OCI-M2 (cell line): ENCODE data around the gene ZNF236.
"Not testable (repeated sequence)": the region's sequence is repeated elsewhere in the genome, so short reads cannot be mapped to it uniquely, and the experiment has no call there.

Source experiments
- DNase-seq: peaks from one replicate; lab custom pipeline; 2025; ENCODE audit not compliant: unreplicated experiment; lab: John Stamatoyannopoulos, UW

The ZNF236 gene

DNA sequence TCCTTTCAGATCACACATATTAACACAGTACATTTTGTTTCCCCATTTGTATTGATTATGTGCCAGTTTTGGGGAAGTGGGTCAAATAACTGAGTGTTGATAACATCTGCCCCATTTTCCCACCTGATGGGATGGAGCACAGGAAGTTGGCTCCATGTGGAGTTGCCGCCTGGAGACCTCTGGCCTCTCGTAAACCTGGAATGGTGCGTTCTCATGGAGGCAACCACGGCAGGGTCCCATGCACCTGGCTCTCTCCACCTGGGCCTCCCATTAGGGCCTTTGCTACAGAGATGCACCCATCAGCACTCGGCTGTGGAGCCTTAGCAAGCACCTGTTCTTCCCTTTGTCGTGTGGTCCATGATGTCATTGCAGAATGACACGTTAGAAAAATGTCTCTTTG lies 179.6 kb downstream of the ZNF236 start:
- no peak for DNase-seq

DNA sequence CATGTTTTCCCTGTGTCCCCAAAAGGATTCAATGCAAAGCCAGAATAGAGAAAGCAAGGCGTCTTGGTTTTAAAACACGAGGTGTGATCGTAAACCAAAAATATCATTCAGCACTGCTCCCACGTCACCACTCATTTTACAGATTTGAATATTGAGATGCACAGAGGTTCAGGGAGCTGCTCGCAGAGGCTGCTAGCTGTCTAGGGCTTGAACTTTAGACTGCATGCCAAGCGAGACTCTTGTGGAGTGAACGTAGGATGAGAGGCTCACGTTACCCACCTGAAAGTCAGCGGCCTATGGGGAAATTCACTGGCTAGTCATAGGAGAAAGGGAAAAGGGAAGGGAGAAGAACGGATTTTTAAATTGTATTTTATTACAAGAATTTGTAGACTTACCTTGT lies 180.1 kb downstream of the ZNF236 start:
- DNase-seq = no peak

DNA sequence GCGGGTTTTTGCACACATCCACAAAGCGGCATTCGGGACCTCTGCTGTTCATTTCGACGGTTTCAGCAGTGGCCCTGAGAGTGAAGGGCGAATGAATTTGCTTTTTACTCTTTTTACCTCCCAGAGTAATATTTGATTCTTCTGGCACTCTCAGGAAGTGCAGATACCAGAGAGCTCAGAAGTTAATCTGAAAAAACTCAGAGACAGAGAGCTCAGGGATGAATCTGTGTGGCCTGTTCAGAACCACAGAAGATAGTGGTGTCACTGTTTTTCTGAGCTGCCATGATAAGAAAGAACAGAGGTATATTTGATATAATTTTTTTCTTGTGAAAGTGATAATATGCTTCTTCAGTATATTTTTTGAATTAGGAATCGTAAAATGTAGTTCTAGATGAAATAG lies 181.0 kb downstream of the ZNF236 start:
- DNase-seq = no peak

GRCh38 chr18:77004555-77005380 lies 182.4 kb downstream of the ZNF236 start:
- DNase-seq = no peak

DNA sequence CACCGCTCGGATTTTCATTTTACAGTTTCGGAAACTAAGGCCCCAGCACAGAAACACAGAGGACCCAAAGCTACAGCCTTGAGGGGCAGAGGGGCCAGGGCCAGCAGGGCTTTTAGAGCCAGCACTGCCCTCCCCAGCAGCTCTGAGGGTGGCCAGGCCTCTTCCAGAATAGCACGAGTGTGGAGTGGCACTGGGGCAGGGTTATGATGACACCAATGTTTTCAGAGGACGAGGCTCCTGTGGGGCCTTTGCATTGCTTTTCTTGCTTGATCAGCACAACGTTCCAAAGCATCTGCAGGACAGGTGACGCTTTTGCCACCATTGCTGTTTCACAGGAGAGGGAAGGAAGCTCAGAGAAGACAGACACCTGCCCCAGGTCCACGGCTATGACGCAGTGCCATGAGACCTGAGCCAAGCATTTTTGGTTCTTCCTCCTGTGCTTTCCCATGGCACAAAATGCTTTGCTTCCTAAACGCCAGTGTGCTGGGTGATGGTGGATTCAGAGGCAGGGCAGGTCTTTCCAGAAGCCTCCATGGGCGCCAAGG lies 183.4 kb downstream of the ZNF236 start:
- DNase-seq = no peak

DNA sequence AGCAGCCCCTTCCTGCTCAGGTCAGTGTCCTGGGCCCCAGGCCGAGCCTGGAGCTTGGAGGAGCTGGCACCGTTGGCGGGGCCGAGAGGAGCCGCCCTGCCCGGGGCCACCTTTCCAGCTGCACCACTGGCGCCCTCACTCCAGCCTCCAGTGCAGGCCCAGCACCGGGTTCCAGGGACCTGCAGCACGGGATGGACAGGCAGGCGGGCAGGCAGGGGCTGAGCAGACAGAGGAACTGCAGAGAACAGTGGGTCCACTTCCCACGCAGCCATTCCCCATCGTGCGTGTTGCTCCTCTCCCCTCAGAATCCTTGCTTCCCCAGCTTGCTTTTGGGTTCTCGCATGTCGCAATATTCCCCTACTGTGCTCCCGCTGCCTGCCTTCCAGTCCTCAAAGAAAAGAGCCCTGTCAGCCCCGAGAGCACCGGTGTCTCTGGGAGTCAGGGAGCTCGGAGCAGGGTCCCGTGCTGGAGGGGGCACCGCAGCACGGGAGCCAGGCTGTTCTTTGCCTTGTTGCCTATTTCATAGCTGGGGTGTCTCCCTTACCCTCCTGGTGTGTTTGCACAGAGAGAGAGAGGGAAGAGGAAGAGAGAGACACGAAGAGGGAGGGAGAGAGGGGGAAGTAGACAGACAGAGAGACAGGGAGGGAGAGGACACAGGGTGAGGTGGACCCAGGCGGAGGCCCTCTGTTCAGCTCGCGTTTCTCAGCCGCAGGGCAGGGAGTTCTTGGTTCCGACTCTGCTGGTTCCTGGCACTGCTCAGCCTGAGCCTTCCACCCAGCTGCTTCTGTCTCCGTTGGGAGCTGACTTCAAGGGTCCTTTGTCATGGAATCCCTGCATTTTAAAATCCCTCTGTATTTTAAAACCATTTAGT lies 184.2 kb downstream of the ZNF236 start:
- no peak for DNase-seq

DNA sequence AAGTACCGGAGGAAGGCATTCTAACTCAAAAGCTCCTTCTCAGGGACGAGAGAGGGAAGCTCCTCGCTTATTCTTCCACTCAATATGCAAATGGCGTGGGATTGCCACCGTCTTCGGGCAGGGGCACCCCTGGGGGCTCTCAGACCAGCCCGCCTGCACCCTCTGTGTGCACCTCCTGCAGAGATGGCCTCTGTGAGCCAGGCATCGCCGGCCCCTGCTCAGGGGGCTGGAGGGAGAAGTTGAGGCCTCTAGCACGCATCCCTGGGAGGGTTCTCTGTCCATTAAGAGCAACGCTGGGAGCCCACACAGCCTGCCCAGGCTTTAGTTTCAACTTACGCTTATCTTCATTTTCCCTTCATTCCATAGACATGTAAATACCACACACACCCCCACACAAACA lies 184.9 kb downstream of the ZNF236 start:
- DNase-seq = no peak

DNA sequence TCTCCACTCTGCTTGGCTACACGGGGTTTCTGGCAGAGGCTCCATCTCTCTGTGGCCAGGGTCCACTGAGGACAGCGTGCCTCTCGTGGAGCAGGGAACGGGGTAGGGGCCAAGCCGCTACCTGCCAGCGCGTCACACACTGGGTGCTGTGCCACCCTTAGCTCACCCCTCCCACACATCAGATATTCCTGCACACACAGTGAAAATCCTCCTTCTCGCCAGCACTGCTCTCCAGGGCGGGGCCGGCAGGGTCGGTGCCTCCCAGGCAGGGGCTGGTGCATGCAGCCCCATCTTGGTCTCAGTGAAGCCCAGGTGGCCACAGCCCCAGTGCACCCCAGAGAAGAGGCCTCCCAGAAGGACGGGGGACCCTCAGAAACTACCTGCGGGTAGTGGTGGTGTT lies 185.6 kb downstream of the ZNF236 start:
- DNase-seq = no peak

GRCh38 chr18:77008576-77009315 lies 186.4 kb downstream of the ZNF236 start:
- no peak for DNase-seq

DNA sequence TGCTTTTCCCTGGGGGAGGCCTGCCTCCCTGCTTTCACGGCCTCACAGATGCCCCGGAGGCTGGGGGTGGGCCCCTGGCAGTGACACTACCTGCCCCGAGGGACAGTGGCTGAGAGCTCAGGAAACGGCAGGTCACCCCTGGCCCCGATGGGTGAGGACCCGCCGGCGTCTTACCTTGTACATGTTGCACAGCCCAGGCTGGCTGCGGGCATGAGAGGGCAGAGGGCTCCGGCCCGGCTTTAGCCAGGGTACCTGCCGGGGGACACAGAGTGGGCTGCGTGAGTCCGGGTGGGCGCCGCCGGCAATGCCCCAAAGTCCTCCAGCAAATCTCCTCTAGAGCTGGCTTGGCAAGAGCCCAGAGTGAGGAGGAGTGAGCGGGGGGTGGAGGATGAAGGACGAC lies 187.3 kb downstream of the ZNF236 start:
- no peak for DNase-seq

GRCh38 chr18:77012120-77012519 lies 189.8 kb downstream of the ZNF236 start:
- no peak for DNase-seq

DNA sequence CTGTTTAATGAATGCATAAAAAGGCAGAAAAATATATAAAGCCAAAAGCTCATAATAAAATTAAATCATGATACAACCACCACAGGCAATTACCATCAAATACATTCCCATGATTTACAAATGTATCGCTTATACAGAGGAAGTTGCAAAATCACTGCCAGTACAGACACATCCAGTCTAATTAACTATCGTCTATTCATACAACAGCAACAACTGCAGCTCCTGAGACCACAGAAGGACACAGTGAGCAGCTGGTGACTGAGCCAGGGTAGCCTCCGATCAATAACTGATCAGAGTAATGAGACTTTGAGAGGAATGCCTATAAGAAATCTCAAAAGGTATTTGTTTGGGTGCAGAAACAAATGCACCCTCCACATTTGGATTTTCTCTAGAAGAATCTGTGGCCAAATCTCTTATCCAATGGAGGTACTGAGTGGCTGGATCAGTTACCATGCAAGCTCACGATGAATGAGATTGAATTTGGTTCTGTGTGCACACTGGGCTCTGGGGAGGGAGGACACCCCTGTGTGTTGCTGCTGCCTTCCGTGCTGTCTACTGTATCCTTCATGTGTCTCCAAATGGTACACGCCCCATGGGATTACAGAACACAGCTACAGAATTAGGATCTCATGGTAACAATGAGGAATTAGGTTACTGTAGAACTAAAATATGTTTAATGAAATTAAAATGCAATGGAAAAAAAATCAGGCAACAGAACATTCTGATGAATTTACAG lies 190.6 kb downstream of the ZNF236 start:
- no peak for DNase-seq

DNA sequence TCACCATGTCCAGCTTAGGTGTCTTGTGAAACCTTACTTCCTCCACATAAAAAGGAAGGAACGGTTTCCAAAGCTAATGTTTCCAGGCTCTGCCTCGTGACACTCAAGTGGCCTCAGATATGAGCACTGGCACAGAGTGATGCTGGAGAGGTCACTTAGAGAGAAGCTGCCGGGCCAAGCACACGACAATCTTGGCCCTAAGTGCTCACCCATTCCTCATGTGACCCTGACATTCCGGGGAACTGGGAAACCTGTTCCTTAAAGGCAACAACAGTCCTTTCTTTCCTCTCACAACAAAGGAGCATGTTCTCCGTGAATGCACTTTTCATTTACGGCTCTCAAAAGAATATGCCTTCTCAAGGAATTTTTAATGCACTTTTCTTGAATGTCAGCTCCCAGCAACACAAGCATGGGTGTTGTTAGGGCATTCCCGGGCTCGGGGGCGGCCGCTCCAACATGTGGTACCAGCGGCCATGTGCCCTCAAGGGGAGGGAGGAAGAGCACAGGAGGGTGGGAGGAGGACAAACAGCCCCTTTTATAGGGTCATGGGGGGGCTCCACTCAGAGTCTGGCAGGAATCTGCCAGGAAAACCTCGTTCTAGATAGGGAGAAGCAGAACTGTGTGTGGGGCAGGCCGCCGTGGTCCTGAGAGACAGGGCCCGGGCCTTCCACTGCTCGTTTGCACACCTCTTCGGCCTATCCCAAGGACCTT lies 191.6 kb downstream of the ZNF236 start:
- no peak for DNase-seq

DNA sequence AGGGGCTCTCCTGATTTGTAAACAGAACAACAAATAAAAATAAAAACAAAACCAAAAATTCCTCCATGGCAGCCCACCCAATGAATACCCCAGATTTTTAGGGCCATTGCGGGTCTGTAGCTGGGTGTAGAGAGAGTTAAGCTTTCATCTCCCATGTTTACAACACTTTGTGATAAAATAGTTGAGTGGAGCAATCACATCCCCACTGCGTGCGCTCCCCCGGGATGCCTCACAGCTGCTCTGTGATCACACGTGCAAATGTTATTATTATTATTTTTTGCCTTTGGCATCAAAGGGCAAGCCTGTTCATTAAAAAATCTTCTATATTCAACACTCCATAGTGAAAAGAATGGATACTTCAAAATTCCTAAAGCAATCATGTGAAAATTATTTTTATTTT lies 192.2 kb downstream of the ZNF236 start:
- DNase-seq = no peak

GRCh38 chr18:77015169-77015568 lies 192.8 kb downstream of the ZNF236 start:
- DNase-seq = no peak

GRCh38 chr18:77015771-77016710 lies 193.7 kb downstream of the ZNF236 start:
- no peak for DNase-seq

DNA sequence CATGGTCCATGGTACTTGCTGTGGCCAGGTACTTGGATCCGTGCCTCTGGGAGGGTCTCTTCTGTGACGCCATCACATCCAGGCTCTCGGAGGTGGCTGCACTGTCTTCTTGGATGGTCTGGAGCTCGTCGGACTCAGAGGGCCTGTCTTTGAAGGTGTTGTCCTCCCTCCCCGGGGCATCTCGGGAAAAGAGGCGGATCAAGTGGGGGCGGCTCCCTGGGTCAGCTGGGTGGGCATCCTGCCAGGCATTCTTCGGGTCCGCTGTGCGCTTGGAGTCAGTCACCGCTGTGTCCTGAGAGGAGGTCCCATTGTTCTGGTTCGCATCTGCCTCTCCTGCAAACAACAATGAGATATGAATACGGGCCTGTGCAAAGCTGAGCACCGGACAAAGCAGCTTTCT lies 194.6 kb downstream of the ZNF236 start:
- no peak for DNase-seq

DNA sequence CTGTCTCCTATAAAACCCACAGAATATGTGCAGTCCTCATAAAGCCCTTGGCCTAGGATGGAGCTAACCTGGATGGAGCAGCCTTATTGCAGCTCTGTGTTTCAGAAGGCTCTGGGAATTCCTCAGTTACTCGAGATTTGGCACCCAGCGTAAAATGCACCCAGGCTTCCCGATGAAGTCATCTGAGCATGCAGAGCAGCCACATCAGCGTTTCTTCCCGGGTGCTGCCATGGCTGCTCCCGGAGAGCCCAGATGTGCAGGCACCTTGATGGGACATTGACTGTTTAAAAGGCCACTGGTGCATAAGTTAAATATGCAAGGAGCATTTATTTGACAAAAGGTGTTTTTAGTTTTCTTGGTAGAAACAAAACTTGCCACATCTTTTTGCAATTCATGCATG lies 195.0 kb downstream of the ZNF236 start:
- no peak for DNase-seq

DNA sequence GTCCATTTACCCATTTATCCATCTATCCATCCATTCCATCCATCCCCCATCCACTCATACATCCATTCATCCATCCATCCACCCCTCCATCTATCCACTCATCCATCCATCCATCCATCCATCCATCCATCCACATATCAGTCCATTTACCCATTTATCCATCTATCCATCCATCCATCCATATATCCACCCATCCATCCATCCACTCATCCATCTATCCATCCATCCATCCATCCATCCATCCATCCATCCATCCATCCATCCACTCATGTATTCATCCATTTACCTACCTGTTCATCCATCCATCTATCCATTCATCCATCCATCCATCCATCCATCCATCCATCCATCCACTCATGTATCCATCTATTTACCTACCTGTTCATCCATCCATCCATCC lies 196.3 kb downstream of the ZNF236 start:
- DNase-seq = not testable (repeated sequence)
